Measurements from ENCODE around the gene MRPL10. TPM values are rescaled to one million over a fixed set of nuclear protein-coding genes. Genes with fewer than 3 reads are reported as not detected.

The MRPL10 gene
- total and polyA plus RNA-seq, 2 of the 8 experiments (the other 6 are each of a cell fraction or from before 2014, with no cell fraction given) = 85.3 to 214 TPM

DNA sequence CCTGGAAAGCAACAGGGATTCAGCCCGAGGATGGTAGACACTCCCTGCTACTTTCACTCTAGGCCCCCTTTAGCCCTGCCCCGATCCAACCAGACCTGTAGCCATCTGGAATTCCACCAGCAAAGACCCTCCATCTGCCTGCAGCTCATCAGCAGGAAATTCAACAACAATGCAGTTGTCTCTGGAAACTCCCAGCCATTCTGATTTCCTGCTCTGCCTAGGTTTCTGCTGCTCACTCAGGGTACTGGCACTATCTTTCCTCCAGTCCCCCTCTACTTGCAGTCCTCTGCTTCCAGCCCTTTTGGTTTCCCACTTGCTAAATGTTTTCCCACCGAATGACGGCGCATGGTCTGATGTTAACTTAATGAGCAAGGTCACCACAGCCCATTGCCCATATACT lies 22.3 kb upstream of the MRPL10 start (continued):
- TF ChIP-seq EP300 (IDR thresholded peaks at IDR 0.05; ENCODE audit: borderline replicate concordance in 1 of 2, low read depth in 2 of 2, low read length in 2 of 2) = no peak
- TF ChIP-seq JUN (IDR thresholded peaks at IDR 0.05; ENCODE audit: low read depth, low read length) = no peak
- TF ChIP-seq ZNF274 (IDR thresholded peaks at IDR 0.05; ENCODE audit: borderline replicate concordance, extremely low read depth, low read length) = no peak
- TF ChIP-seq CBX5 (IDR thresholded peaks at IDR 0.05; ENCODE audit: low read depth, low read length) = no peak
- TF ChIP-seq KDM5A (IDR thresholded peaks at IDR 0.05; ENCODE audit: low read length) = no peak
- TF ChIP-seq CHD2 (IDR thresholded peaks at IDR 0.05; ENCODE audit: low read length) = no peak
- TF ChIP-seq POLR2A (IDR thresholded peaks at IDR 0.05; ENCODE audit: control extremely low read depth in 1 of 2, low read depth in 2 of 2, low read length in 2 of 2) = no peak
- TF ChIP-seq EGR1 (IDR thresholded peaks at IDR 0.05; ENCODE audit: borderline replicate concordance, low read depth, low read length) = no peak
- TF ChIP-seq SIN3A (conservative IDR thresholded peaks at IDR 0.05 in 1 of 2, IDR thresholded peaks at IDR 0.05 in 1 of 2; ENCODE audit: low read depth in 1 of 2, low read length in 2 of 2) = no peak
- TF ChIP-seq, protein P1, sequence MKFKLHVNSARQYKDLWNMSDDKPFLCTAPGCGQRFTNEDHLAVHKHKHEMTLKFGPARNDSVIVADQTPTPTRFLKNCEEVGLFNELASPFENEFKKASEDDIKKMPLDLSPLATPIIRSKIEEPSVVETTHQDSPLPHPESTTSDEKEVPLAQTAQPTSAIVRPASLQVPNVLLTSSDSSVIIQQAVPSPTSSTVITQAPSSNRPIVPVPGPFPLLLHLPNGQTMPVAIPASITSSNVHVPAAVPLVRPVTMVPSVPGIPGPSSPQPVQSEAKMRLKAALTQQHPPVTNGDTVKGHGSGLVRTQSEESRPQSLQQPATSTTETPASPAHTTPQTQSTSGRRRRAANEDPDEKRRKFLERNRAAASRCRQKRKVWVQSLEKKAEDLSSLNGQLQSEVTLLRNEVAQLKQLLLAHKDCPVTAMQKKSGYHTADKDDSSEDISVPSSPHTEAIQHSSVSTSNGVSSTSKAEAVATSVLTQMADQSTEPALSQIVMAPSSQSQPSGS (IDR thresholded peaks at IDR 0.05; ENCODE audit: low read length) = no peak

Data from H1 (cell line).